Liver (tissue), 9 donors: ENCODE measurements around the gene CNIH2. TPM values are rescaled to one million over a fixed set of nuclear protein-coding genes. Genes with fewer than 3 reads are reported as not detected.

Experiments used
- DNase-seq: peaks from one replicate; pipeline ENCODE4 v3.0.0-alpha.2; 2017; ENCODE audit warnings: low spot score
- H3K27ac ChIP-seq, 2 donors: one replicate each; pipeline ENCODE4 v1.7.0; 2013; ENCODE audit warnings: inconsistent platforms in 2 of 2, low read length in 2 of 2, control low read depth in 1 of 2, low read depth in 1 of 2, mild to moderate bottlenecking in 1 of 2
- H3K27me3 ChIP-seq, 4 donors: one replicate each; pipeline versions ENCODE4 v1.6.1 to v1.7.0; 2013; ENCODE audit warnings: low read length in 3 of 4, inconsistent platforms in 1 of 4, mild to moderate bottlenecking in 1 of 4, moderate library complexity in 1 of 4; ENCODE audit not compliant: control insufficient read depth in 4 of 4, insufficient read depth in 4 of 4
- H3K36me3 ChIP-seq, 4 donors: one replicate each; pipeline versions ENCODE4 v1.6.1 to v1.7.0; 2013; ENCODE audit warnings: low read length in 3 of 4, mild to moderate bottlenecking in 3 of 4, low read depth in 1 of 4, moderate library complexity in 1 of 4; ENCODE audit not compliant: control insufficient read depth in 4 of 4, insufficient read depth in 3 of 4
- H3K4me1 ChIP-seq, 4 donors: one replicate each; pipeline versions ENCODE4 v1.6.1 to v1.7.0; 2013; ENCODE audit warnings: low read length in 3 of 4, mild to moderate bottlenecking in 3 of 4, moderate library complexity in 1 of 4; ENCODE audit not compliant: control insufficient read depth in 4 of 4, insufficient read depth in 4 of 4
- H3K4me3 ChIP-seq, 3 donors: one replicate each; pipeline versions ENCODE4 v1.6.1 to v1.7.0; 2013; ENCODE audit warnings: low read length in 3 of 3, control low read depth in 1 of 3, low read depth in 1 of 3, mild to moderate bottlenecking in 1 of 3
- H3K9ac ChIP-seq, 2 donors: one replicate each; pipeline ENCODE4 v1.7.0; 2013; ENCODE audit warnings: low read length in 2 of 2, mild to moderate bottlenecking in 2 of 2, moderate library complexity in 2 of 2, control low read depth in 1 of 2, low read depth in 1 of 2
- H3K9me3 ChIP-seq, 4 donors: one replicate each; pipeline versions ENCODE4 v1.6.1 to v1.7.0; 2013; ENCODE audit warnings: low read length in 3 of 4; ENCODE audit not compliant: control insufficient read depth in 4 of 4
- ATF3 ChIP-seq: IDR thresholded peaks from 2 replicates; pipeline ENCODE4 v1.6.1; 2016; ENCODE audit warnings: antibody characterized with exemption
- EGR1 ChIP-seq, 2 donors: IDR thresholded peaks; 2 replicates each; pipeline ENCODE4 v1.6.1; 2016 to 2018; ENCODE audit warnings: antibody characterized with exemption in 2 of 2, low read depth in 2 of 2
- FOXA1 ChIP-seq: IDR thresholded peaks from 2 replicates; pipeline ENCODE4 v1.6.1; 2016; ENCODE audit warnings: antibody characterized with exemption
- FOXA2 ChIP-seq: IDR thresholded peaks from 2 replicates; pipeline ENCODE4 v1.6.1; 2016; ENCODE audit warnings: antibody characterized with exemption
- HNF4A ChIP-seq, 2 donors: conservative IDR thresholded peaks; 2 replicates each; pipeline ENCODE4 v1.6.1; 2016; ENCODE audit warnings: antibody characterized with exemption in 2 of 2, mild to moderate bottlenecking in 2 of 2
- HNF4G ChIP-seq: IDR thresholded peaks from 2 replicates; pipeline ENCODE4 v1.6.1; 2016; ENCODE audit warnings: antibody characterized with exemption
- JUND ChIP-seq, 2 donors: IDR thresholded peaks; 2 replicates each; pipeline ENCODE4 v1.6.1; 2016; ENCODE audit warnings: antibody characterized with exemption in 2 of 2
- MAX ChIP-seq: IDR thresholded peaks from 2 replicates; pipeline ENCODE4 v1.6.1; 2016; ENCODE audit warnings: antibody characterized with exemption
- NR2F2 ChIP-seq: IDR thresholded peaks from 2 replicates; pipeline ENCODE4 v1.6.1; 2016; ENCODE audit warnings: antibody characterized with exemption
- RAD21 ChIP-seq, 2 donors: IDR thresholded peaks; 2 replicates each; pipeline ENCODE4 v1.6.1; 2016; ENCODE audit warnings: antibody characterized with exemption in 2 of 2, mild to moderate bottlenecking in 2 of 2
- RXRA ChIP-seq, 2 donors: IDR thresholded peaks; 2 replicates each; pipeline ENCODE4 v1.6.1; 2017 to 2018; ENCODE audit warnings: antibody characterized with exemption in 2 of 2, mild to moderate bottlenecking in 1 of 2
- SP1 ChIP-seq: IDR thresholded peaks from 2 replicates; pipeline ENCODE4 v1.6.1; 2018; ENCODE audit warnings: antibody characterized with exemption, mild to moderate bottlenecking
- TAF1 ChIP-seq: conservative IDR thresholded peaks from 2 replicates; pipeline ENCODE4 v1.6.1; 2016; ENCODE audit warnings: antibody characterized with exemption, mild to moderate bottlenecking
- YY1 ChIP-seq: IDR thresholded peaks from 2 replicates; pipeline ENCODE4 v1.6.1; 2016; ENCODE audit warnings: antibody characterized with exemption, mild to moderate bottlenecking
- ZBTB33 ChIP-seq: IDR thresholded peaks from 2 replicates; pipeline ENCODE4 v1.6.1; 2016; ENCODE audit warnings: antibody characterized with exemption
- WGBS: extraction: QIAGEN DNeasy Blood & Tissue Kit; methylation state at CpG from one replicate; pipeline ENCODE4 v1.1.7; 2013; 5-methylcytosine and 5-hydroxymethylcytosine counted together
- polyA plus RNA-seq, 2 donors: library from polyadenylated mRNA; stranded (reverse) in 1 of 2; unstranded in 1 of 2; fragments of 200-250 nt in 1 of 2; fragments of >200 nt in 1 of 2; fragmentation: Nextera tagmentation in 1 of 2; extraction: Ambion mirVana in 1 of 2; gene quantifications; one replicate each; pipeline versions ENCODE4 v1.2.1 to v1.2.3, GENCODE V29; 2013 to 2015
- total RNA-seq, 2 donors: library from RNA; depleted of rRNA; stranded (reverse); fragments of >200 nt; gene quantifications; one replicate each; pipeline ENCODE4 v1.2.3, GENCODE V29; 2014
- TF ChIP-seq, protein P1 (sequence below): IDR thresholded peaks from 2 replicates; pipeline ENCODE4 v1.6.1; 2016; ENCODE audit warnings: antibody characterized with exemption, mild to moderate bottlenecking
- TF ChIP-seq, protein P2 (sequence below): fragments of 150-350 bp; IDR thresholded peaks from 2 replicates; pipeline ENCODE4 v1.5.1; 2017; ENCODE audit warnings: improper control_type of control experiment, low read depth, low read length; ENCODE audit not compliant: missing input control
- donor health status: healthy.
- donor health status: healthy.
- donor health status: healthy.
- donor health status: healthy.
- donor health status: healthy.

The CNIH2 gene
- total and polyA plus RNA-seq, 4 donors: 0.07 TPM; not detected in 3

GRCh38 chr11:66293777-66294625, 16.0 kb downstream of the CNIH2 start:
- Histone ChIP-seq H3K9me3 (no peaks in the 10 kb centered on the region), H3K4me1 (peaks cover 9 to 18% (median 11%) of the 10 kb centered on the region in 4 donors), H3K4me3 (no peak overlapping the region), H3K27me3 (peaks cover 0 to 5% (median 0%) of the 10 kb centered on the region in 4 donors), H3K9ac (no peak overlapping the region), H3K27ac (no peak overlapping the region), H3K36me3 (no peaks in the 10 kb centered on the region)
- TF ChIP-seq SP1: no peak
- no peak for TF ChIP-seq HNF4A (conservative IDR thresholded peaks at IDR 0.05)
- TF ChIP-seq MAX: no peak
- TF ChIP-seq NR2F2: no peak
- TF ChIP-seq FOXA2: no peak
- no peak for TF ChIP-seq EGR1 (IDR thresholded peaks at IDR 0.05; ENCODE audit: low read depth in 2 of 2)
- DNase-seq: no peak
- WGBS: 81% methylated on average over 30 of the region's 30 CpGs

DNA sequence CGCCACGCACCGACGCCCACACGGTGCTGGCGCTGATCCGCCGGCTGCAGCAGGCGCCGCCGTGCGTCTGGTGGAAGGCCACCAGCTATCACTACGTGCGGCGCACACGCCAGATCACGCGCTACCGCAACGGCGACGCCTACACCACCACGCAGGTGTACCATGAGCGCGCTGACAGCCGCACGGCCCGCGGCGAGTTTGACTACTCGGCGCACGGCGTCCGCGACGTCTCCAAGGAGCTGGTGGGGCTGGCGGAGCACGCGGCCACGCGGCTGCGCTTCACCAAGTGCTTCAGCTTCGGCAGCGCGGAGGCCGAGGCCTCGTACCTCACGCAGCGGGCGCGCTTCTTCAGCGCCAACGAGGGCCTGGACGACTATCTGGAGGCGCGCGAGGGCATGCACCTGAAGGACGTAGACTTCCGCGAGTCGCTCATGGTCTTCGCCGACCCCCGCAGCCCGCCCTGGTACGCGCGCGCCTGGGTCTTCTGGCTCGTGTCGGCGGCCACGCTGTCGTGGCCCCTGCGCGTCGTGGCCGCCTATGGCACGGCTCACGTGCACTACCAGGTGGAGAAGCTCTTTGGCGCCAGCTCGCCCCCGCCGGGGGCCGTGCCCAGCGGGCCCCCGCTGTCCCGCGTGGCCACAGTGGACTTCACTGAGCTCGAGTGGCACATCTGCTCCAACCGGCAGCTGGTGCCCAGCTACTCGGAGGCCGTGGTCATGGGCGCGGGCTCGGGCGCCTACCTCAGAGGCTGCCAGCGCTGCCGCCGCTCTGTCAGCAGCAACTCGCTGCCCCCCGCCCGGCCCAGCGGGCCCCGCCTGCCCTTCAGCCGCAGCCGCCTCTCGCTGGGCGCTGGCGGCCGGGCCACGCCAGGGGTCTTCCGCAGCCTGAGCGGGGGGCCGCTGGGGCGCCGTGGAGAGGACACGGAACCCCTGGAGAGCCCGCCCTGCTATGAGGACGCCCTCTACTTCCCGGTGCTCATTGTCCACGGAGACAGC, 16.9 kb downstream of the CNIH2 start:
- H3K4me3 ChIP-seq: no peak overlapping the region
- DNase-seq: no peak
- no peaks in the 10 kb centered on the region for H3K9me3 ChIP-seq
- no peak overlapping the region for H3K9ac ChIP-seq
- TF ChIP-seq TAF1 (no peak), NR2F2 (no peak), FOXA2 (no peak), FOXA1 (no peak), HNF4A (conservative IDR thresholded peaks at IDR 0.05) (no peak), YY1 (no peak), MAX (no peak), RAD21 (IDR thresholded peaks at IDR 0.05) (no peak), HNF4G (no peak), ATF3 (no peak), ZBTB33 (no peak), RXRA (IDR thresholded peaks at IDR 0.05) (no peak), EGR1 (IDR thresholded peaks at IDR 0.05; ENCODE audit: low read depth in 2 of 2) (no peak), JUND (IDR thresholded peaks at IDR 0.05) (no peak), SP1 (no peak)
- TF ChIP-seq, protein P1, sequence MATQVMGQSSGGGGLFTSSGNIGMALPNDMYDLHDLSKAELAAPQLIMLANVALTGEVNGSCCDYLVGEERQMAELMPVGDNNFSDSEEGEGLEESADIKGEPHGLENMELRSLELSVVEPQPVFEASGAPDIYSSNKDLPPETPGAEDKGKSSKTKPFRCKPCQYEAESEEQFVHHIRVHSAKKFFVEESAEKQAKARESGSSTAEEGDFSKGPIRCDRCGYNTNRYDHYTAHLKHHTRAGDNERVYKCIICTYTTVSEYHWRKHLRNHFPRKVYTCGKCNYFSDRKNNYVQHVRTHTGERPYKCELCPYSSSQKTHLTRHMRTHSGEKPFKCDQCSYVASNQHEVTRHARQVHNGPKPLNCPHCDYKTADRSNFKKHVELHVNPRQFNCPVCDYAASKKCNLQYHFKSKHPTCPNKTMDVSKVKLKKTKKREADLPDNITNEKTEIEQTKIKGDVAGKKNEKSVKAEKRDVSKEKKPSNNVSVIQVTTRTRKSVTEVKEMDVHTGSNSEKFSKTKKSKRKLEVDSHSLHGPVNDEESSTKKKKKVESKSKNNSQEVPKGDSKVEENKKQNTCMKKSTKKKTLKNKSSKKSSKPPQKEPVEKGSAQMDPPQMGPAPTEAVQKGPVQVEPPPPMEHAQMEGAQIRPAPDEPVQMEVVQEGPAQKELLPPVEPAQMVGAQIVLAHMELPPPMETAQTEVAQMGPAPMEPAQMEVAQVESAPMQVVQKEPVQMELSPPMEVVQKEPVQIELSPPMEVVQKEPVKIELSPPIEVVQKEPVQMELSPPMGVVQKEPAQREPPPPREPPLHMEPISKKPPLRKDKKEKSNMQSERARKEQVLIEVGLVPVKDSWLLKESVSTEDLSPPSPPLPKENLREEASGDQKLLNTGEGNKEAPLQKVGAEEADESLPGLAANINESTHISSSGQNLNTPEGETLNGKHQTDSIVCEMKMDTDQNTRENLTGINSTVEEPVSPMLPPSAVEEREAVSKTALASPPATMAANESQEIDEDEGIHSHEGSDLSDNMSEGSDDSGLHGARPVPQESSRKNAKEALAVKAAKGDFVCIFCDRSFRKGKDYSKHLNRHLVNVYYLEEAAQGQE: no peak
- TF ChIP-seq, protein P2, sequence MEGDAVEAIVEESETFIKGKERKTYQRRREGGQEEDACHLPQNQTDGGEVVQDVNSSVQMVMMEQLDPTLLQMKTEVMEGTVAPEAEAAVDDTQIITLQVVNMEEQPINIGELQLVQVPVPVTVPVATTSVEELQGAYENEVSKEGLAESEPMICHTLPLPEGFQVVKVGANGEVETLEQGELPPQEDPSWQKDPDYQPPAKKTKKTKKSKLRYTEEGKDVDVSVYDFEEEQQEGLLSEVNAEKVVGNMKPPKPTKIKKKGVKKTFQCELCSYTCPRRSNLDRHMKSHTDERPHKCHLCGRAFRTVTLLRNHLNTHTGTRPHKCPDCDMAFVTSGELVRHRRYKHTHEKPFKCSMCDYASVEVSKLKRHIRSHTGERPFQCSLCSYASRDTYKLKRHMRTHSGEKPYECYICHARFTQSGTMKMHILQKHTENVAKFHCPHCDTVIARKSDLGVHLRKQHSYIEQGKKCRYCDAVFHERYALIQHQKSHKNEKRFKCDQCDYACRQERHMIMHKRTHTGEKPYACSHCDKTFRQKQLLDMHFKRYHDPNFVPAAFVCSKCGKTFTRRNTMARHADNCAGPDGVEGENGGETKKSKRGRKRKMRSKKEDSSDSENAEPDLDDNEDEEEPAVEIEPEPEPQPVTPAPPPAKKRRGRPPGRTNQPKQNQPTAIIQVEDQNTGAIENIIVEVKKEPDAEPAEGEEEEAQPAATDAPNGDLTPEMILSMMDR: no peak
- WGBS: 74% methylated on average over 123 of the region's 123 CpGs
- H3K27me3 ChIP-seq: peaks cover 0 to 5% (median 0%) of the 10 kb centered on the region in 4 donors
- H3K4me1 ChIP-seq: peaks cover 4 to 12% (median 7%) of the 10 kb centered on the region in 4 donors
- H3K27ac ChIP-seq: no peak overlapping the region
- H3K36me3 ChIP-seq: no peaks in the 10 kb centered on the region
